Measurements from ENCODE around the gene EZR. TPM values are rescaled to one million over a fixed set of nuclear protein-coding genes. Genes with fewer than 3 reads are reported as not detected.

EZR gene
- total RNA-seq, 2 donors from 2014 or later, result 76.8 to 103 TPM

DNA sequence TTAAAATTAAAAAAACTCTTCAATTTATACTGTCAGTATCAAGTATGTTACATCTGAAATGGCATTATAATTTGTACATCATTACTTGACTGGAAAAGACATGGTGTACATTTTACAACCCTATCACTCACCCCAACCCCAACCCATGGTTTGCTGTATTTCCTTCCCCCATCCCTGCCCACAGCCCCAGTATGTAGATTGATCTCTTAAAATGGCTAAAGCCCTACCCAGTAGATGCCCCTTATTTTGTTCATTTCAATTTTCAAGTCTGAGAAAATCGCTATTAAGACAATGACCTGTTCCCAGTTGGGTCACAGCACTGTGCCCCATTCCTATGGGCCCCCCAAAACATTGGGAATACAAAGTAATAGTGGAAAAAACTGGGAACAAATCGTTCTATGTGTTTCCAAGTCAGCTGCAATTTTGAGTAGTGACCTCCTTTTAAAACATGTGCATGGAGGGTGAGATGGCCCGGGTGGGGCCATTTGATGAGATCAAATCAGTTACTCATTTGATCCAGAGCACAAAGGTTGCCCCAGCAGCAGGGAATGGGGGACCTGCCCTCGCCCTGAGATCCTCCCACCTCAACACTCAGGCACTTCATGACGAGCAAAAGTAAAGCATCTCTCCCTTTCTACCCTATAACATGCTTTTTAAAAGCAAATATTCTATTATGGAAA lies 13.3 kb downstream of the EZR start:
- intact Hi-C loops (cut with DNase I), result no loop called here
- TF ChIP-seq POLR2A (IDR thresholded peaks at IDR 0.05) (no peak), CTCF (IDR thresholded peaks at IDR 0.05) (no peak)
- peaks cover 85% of the 10 kb centered on the region for H3K4me1 ChIP-seq
- DNase-seq (no peak), ATAC-seq (no peak)
- no peak overlapping the region for H3K4me3 ChIP-seq
- H3K27ac ChIP-seq, result no peak overlapping the region
- no peaks in the 10 kb centered on the region for H3K36me3 ChIP-seq (replicated peaks in 1 of 2; ENCODE audit: insufficient read depth in 1 of 2, low read depth in 2 of 2)
- no peaks in the 10 kb centered on the region for H3K9me3 ChIP-seq
- H3K27me3 ChIP-seq, result no peaks in the 10 kb centered on the region
- 85 to 92% methylated on average over 5 of the region's 5 CpGs for WGBS, 2 donors

GRCh38 chr6:158804207-158804606 lies 15.0 kb downstream of the EZR start:
- Histone ChIP-seq H3K4me1 (peaks cover 85% of the 10 kb centered on the region), H3K27me3 (no peaks in the 10 kb centered on the region), H3K27ac (peak overlapping the region; percentile 60 to 93 (median 69)), H3K4me3 (no peak overlapping the region), H3K9me3 (no peaks in the 10 kb centered on the region), H3K36me3 (replicated peaks in 1 of 2; ENCODE audit: insufficient read depth in 1 of 2, low read depth in 2 of 2) (no peaks in the 10 kb centered on the region)
- DNase-seq (no peak), ATAC-seq (no peak)
- intact Hi-C loops (cut with DNase I), result no loop called here
- no peak for TF ChIP-seq CTCF (IDR thresholded peaks at IDR 0.05)
- no peak for TF ChIP-seq POLR2A (IDR thresholded peaks at IDR 0.05)

- WGBS, 2 donors, result 15 to 19% methylated on average over 5 of the region's 5 CpGs
- no peaks in the 10 kb centered on the region for H3K27me3 ChIP-seq
- DNase-seq, result peak in 3 of 4 donors; percentile 52 to 62 (median 55)
- no peaks in the 10 kb centered on the region for H3K9me3 ChIP-seq
- ATAC-seq, result no peak
- peak overlapping the region; percentile 60 to 93 (median 69) for H3K27ac ChIP-seq
- no peaks in the 10 kb centered on the region for H3K36me3 ChIP-seq (replicated peaks in 1 of 2; ENCODE audit: insufficient read depth in 1 of 2, low read depth in 2 of 2)
- intact Hi-C loops (cut with DNase I), result no loop called here
- H3K4me3 ChIP-seq, result no peak overlapping the region
- H3K4me1 ChIP-seq, result peaks cover 85% of the 10 kb centered on the region
- TF ChIP-seq POLR2A (IDR thresholded peaks at IDR 0.05), result no peak
- no peak for TF ChIP-seq CTCF (IDR thresholded peaks at IDR 0.05)
Observed at GRCh38 chr6:158803733-158804143, 15.4 kb downstream of the EZR start.

DNA sequence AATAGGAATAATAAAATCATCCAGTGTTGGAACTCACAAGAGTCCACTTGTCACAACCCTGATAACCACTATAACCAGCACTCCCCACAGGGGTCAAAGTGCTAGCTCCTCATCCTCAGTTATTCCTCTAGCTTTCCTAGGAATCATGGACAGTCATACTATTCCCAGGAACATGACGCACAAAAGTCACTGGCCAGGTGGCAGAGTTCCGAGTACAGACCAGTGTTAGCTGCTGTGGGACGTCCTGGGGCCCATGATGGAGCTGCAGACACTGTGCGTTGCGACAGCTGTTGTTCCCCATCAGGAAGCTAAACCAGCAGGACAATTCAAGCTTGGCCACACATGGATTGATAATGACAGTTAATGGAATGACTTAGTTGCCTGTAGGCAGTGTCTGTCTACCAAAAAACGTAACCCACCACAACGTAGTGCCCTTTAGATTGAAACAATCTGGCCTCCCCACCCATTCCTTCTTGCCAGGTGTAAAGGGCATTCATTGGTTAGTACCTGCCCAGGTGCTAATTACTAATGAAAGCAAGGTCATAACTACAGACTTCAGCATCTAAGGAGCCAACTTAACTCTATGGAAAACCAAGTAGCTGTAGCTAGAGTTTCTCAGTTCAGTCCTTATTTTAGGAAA lies 17.4 kb downstream of the EZR start:
- H3K27ac ChIP-seq, result peak overlapping the region; percentile 76 to 94 (median 92)
- H3K27me3 ChIP-seq, result no peaks in the 10 kb centered on the region
- TF ChIP-seq CTCF (IDR thresholded peaks at IDR 0.05) (no peak), POLR2A (IDR thresholded peaks at IDR 0.05) (no peak)
- DNase-seq, result peak; percentile 68 to 85 (median 81)
- H3K36me3 ChIP-seq (replicated peaks in 1 of 2; ENCODE audit: insufficient read depth in 1 of 2, low read depth in 2 of 2), result no peaks in the 10 kb centered on the region
- ATAC-seq, result peak; percentile 47
- WGBS, 2 donors, result 30 to 36% methylated on average over 5 to 7 of the region's 7 CpGs
- no peak overlapping the region for H3K4me3 ChIP-seq
- peaks cover 86% of the 10 kb centered on the region for H3K4me1 ChIP-seq
- intact Hi-C loops (cut with DNase I), result no loop called here
- H3K9me3 ChIP-seq, result no peaks in the 10 kb centered on the region
